KG1 (cell line): Measurements from ENCODE around the gene LPCAT1.
"Not testable (repeated sequence)": the region's sequence is repeated elsewhere in the genome, so short reads cannot be mapped to it uniquely, and the experiment has no call there.

Experiments used
- DNase-seq: peaks from one replicate; lab custom pipeline; 2025; lab: John Stamatoyannopoulos, UW

LPCAT1 gene

GRCh38 chr5:1523793-1524480 is at the start of gene LPCAT1:
TSS of gene LPCAT1 (minus strand) at chr5:1523960. CDS start at chr5:1523844, 116 bp downstream.
- peak; percentile 65 for DNase-seq

DNA sequence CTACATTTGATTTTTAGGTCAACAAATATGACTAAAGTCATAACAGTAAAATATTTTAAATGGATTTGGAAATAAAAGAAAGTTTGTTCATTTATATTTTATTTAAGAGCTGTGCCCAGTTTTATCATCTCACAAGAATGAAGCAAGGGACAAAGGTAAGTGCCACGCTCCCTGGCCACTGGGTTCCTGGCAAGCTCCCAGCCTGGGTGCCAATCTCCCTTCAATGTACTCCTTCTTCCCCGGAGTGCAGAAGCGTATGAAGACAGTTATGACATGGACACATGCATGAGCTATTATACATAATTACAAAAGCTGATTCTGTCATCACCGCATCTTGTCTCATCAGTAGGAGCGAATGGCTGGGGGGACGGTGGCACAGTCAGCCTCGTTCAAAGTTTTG is 48.1 kb upstream of the LPCAT1 start:
- DNase-seq, result not testable (repeated sequence)

DNA sequence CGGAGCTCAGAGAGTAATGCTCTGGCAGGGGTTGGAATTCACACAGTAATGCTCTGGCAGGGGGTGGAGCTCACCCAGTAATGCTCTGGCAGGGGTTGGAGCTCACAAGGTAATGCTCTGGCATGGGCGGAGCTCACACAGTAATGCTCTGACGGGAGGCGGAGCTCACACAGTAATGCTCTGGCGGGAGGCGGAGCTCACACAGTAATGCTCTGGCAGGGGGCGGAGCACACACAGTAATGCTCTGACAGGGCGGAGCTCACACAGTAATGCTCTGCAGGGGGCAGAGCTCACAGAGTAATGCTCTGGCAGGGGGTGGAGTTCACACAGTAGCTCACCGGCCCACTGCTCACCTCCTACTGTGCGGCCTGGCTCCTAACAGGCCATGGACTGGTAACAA is 47.2 kb upstream of the LPCAT1 start:
- DNase-seq, result no peak

DNA sequence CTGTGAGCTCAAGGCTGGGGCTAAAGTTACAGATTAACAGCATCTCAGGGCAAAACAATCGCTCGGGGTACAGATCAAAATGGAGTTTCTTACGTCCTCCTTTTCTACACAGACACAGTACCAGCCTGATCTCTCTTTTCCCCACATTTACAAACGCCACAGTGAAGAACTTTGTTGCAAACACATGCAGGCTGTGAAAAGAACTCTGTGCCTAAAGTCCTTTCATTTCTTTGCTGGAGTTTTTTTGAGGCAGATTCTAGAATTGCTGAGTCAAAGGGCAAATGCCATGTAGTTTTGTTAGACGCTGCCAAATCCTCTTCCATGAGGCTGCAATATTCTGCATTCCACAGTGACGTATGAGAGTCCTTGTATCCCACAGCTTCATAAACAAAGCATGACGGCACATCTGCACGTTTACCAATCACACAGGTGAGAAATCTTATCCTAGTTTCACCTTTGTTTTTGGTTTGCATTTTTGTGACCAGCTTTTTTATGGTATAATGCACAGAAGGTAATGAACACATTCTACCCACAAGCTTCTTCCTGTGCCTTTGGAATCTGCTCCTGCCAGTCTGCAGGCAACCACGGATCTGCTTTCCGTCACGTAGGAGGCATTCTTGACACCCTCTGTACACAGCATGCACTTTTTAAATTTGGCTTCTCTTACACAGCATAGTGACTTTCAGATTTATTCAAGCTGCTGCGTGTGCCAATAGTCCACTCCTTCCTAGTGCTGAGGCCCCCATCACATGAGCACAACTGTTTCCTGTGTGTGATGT is 44.6 kb upstream of the LPCAT1 start:
- DNase-seq, result no peak

DNA sequence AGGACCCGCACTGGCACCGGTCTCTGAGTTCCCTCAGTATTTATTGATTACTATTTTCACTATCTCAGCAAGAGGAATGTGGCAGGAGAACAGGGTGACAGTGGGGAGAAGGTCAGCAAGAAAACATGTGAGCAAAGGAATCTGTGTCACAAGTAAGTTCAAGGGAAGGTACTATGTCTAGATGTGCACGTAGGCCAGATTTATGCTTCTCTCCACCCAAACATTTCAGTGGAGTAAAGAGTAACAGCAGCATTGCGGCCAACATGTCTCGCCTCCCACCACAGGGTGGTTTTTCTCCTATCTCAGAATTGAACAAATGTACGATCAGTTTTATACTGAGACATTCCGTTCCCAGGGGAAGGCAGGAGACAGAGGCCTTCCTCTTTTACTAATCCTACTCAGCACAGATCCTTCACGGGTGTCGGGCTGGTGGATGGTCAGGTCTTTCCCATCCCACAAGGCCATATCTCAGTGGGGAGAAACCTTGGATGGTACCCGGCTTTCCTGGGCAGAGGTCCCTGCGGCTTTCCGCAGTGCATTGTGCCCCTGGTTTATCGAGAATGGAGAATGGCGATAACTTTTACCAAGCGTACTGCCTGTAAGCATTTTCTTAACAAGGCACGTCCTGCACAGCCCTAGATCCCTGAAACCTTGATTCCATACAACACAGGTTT is 43.9 kb upstream of the LPCAT1 start:
- DNase-seq, result not testable (repeated sequence)

DNA sequence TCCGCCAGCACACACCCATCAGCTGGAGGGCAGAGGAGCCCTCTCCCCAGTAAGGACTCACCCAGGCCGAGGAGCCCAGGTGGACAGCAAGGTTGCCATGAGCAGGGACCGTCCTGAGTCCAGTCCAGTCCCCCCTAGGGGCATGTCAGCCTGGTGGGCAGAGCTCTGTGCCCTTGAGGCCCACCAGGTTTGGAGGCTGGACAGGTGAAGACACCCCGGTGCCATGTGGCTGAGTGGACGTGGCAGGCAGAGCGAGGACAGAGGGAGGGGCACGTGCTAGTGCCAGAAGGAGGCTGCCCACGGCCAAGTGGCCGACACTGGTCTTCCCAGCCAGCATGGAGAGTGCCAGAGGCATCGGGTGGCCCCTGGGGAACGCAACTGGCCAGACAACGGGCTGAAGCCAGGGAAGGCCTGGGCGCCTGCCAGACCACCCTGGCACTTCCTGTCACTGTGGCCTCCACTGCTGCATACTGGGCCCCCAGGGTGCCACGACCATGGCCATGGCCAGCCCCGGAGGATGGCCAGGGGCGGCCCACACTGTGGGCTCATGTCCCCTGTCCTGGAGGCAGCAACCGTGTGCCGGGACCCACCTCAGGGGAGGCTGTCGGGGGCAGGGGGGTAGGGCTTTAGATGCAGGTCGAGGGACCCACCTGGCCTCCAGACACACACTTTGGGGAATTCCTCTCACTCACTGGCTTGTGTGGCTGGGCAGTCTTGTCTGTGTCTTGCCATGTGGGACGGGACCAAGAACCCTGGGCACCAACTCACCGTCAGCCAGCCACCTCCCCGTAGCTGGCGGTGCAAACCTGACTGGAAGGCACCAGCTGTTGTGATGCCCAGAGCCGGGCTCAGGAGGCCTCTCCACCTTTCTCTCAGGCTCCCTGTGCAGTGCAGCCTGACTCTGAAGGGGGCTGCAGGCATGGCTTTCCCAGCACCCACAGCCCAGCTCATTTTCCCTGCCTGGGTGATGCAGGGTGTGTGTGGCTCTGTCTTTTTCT is 42.3 kb upstream of the LPCAT1 start:
- DNase-seq, result no peak

DNA sequence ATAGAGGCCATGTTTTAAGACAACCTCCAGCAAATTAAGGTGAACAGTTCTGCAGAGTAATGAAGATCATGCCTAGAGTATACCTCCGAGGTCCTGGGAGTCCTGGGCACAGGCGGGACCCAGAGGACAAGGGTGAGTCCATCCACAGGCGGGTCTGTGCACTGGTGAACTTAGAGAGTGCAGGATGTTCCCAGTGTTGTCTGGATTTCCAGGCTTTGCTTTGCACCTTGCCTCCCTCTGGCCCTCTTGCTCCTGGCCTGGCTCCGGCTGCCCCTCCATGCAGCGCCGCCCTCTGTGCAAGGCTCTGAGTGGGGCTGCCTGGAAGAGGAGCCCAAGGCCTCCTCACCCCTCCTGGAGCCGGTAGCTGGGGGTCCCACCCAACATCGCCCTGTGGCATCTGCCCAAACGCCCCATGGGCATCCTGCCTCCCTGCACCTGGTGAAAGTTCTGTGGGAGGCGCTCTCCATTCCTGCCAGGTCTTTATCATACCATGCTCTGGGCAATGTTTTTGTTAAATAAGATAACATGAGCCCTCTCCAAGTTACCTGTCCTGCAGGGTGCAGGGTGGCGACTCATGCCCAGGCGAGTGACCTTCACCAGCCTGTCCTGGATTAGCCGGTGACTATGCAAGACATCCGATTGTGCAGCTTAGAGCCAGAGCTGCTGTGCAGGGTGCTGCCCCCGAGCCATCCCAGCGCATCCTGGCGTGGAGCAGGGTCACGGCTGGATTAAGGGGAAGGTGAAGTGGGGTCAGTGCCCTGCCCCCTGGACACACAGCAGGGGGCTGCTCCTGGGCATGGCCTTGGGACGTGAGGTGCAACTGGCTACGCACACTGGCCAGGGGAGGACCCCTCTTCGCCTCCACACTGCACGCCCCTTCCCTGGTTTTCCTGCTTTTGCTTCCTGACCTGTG is 41.3 kb upstream of the LPCAT1 start:
- DNase-seq, result no peak

DNA sequence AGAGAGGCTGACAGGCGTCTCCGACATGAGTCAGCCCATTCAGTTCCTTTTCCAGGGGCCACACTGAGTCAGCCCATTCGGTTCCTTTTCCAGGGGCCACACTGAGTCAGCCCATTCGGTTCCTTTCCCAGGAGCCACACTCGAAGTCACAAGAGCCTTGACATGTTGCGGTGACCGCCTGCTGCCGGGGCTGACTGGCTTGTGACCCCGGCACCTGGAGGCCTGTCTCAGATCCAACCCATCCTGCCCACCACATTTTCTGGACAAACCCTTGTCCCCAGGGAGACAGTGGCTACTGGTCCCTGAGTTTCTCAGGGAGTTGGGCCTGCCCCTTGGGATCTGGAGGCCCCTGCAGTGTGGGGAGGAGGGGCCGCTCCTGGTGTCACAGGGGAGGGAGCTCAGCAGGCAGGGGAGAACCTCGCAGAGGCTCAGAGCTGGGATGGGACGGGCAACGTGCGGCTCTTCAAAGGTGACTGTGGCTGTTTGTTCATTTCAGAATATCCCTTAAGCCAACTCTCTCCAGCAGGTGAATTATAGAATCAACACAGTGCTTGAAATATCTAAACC is 40.5 kb upstream of the LPCAT1 start:
- DNase-seq, result no peak

- no peak for DNase-seq
Observed at GRCh38 chr5:1563617-1564181, 39.9 kb upstream of the LPCAT1 start.

DNA sequence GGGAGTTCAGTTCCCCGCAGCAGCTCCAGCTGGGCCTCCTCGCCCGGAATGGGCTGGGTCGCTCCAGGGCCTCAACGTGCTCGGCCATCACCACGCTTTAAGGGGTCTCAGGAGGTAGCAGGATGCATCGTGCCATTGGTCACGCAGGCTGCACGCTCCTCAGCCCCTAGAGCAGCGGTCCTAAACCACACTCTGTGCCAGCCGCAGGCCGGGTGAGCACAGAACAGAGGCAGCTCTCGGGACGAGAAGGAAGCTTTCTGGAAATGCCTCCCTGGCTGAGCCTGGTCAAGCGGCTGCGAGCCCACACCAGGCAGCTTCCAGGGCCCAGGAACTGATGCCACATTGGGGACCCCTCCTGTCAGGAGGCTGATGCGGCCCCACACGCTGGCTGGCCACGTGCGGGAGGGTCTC is 39.3 kb upstream of the LPCAT1 start:
- DNase-seq, result no peak

DNA sequence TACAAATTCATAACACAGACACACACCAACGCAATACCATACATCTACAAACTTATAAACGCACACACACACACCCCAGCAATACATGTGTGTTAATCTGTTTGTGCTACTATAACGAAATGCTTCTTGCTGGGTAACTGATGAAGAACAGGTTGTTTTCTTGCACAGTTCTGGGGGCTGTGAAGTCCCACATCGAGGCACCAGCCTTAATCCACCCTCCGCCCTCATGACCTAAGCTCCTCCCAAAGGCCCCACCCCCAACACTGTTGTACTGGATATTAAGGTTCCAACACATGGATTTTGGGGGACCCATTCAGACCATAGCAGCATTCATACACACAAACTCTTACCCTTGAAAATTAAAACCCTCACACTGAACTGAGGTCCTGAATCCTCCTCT is 38.8 kb upstream of the LPCAT1 start:
- DNase-seq, result no peak

GRCh38 chr5:1561402-1561929 is 37.7 kb upstream of the LPCAT1 start:
- no peak for DNase-seq

GRCh38 chr5:1560499-1560898 is 36.7 kb upstream of the LPCAT1 start:
- DNase-seq, result not testable (repeated sequence)

DNA sequence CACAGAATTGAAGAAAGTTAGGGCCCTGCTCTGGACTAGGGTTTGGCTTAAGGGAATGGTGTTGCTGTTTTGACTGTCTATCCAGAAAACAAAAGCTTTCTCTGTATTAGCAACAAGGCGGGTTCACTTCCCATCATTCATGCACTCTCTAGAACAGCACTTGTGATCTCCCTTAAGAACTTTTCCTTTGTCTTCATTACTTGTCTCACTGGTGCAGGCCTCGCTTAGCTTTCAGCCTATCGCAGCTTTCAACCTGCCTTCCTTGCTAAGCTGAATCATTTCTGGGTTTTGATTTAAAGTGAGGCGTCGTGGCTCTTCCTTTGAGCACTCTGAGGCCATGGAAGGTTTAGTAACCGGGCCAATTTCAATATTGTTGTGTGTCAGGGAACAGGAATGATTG is 35.2 kb upstream of the LPCAT1 start:
- no peak for DNase-seq

GRCh38 chr5:1557114-1557873 is 33.5 kb upstream of the LPCAT1 start:
- no peak for DNase-seq

GRCh38 chr5:1555808-1556731 is 32.3 kb upstream of the LPCAT1 start:
- no peak for DNase-seq

DNA sequence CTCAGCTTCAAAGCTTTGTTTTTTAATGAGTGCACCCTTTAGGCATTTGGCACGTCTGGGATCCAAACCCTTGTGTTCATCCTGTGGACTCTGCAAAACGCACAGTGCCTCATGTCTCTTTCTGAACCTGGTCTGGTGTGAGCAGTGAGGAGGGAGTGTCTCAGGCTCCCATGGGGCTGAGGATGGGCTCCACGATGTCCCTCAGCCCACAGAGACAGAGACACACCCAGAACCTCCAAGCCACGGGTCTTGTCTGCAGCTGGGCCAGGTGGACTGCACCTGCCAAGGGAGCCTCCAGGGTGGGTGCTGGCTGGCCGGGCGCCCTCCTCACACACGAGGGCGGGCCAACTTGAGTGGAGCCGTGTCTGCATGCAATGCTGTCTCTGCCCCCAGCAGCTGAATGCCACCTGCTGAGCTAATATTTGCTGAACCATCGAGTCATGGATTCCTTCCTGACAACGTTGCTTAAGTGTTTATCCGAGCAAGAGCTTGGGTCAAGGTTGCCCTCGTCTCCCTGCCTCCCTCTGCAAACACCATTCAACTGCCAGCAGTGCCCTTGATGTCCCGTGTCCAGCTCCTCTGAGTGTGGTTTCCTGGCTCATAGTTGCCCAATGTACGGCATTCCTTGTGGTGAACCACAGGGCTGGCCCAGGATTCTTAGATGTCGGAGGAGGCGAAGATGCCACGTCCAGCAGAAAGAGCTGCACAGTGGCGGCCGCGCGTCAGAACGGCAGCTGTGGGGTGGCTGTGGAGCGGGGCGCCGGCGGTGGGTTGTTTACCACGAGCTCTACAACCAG is 31.4 kb upstream of the LPCAT1 start:
- no peak for DNase-seq
